Osteoblast (primary cell): Measurements from ENCODE around the gene NRDE2. TPM values are rescaled to one million over a fixed set of nuclear protein-coding genes. Genes with fewer than 3 reads are reported as not detected.

Experiments used
- DNase-seq: peaks from one replicate; pipeline ENCODE4 v3.0.0; 2011; ENCODE audit warnings: low spot score, mixed read lengths; ENCODE audit not compliant: insufficient read length; ENCODE audit errors: missing footprints
- H2AFZ ChIP-seq: 2 replicates; pipeline ENCODE4 v1.6.0; 2011; ENCODE audit warnings: mild to moderate bottlenecking, low read length
- H3K27ac ChIP-seq: 2 replicates; pipeline ENCODE4 v1.5.1; 2011; ENCODE audit warnings: mild to moderate bottlenecking, low read depth, low read length, moderate library complexity
- H3K27me3 ChIP-seq: 2 replicates; pipeline ENCODE4 v1.6.0; 2012; ENCODE audit warnings: mild to moderate bottlenecking, control low read depth, inconsistent platforms, low read length, moderate library complexity; ENCODE audit not compliant: insufficient read depth
- H3K36me3 ChIP-seq: 2 replicates; pipeline ENCODE4 v1.5.1; 2011; ENCODE audit warnings: mild to moderate bottlenecking, low read length, control low read depth, moderate library complexity; ENCODE audit not compliant: insufficient read depth
- H3K4me1 ChIP-seq: 2 replicates; pipeline ENCODE4 v1.5.1; 2011; ENCODE audit warnings: mild to moderate bottlenecking, low read length, control low read depth, moderate library complexity; ENCODE audit not compliant: insufficient read depth
- H3K4me2 ChIP-seq: 2 replicates; pipeline ENCODE4 v1.6.0; 2011; ENCODE audit warnings: mild to moderate bottlenecking, low read length; ENCODE audit not compliant: insufficient read depth
- H3K4me3 ChIP-seq: fragments of 200-600 bp; sonication (generic); 3 replicates; pipeline ENCODE4 v1.5.1; 2012; ENCODE audit warnings: mild to moderate bottlenecking, low read length, inconsistent platforms; ENCODE audit not compliant: insufficient read depth
- H3K79me2 ChIP-seq: 2 replicates; pipeline ENCODE4 v1.6.0; 2012; ENCODE audit warnings: mild to moderate bottlenecking, low read length, control low read depth, inconsistent platforms; ENCODE audit not compliant: insufficient read depth
- H3K9me3 ChIP-seq: 2 replicates; pipeline ENCODE4 v1.5.1; 2011; ENCODE audit warnings: low read depth, low read length, control low read depth
- H4K20me1 ChIP-seq: 2 replicates; pipeline ENCODE4 v1.6.0; 2012; ENCODE audit warnings: mild to moderate bottlenecking, low read length, control low read depth; ENCODE audit not compliant: insufficient read depth
- total RNA-seq: library from RNA; depleted of rRNA; stranded (reverse); fragments of >200 nt; gene quantifications from 2 replicates; pipeline ENCODE4 v1.2.3, GENCODE V29; 2012
- TF ChIP-seq, protein P1 (sequence below): IDR thresholded peaks from 2 replicates; pipeline ENCODE4 v1.5.1; 2011; ENCODE audit warnings: mild to moderate bottlenecking, low read depth, low read length, moderate library complexity; ENCODE audit errors: extremely low read depth

NRDE2 gene
- total RNA-seq, 1 donor: 11.2 TPM

DNA sequence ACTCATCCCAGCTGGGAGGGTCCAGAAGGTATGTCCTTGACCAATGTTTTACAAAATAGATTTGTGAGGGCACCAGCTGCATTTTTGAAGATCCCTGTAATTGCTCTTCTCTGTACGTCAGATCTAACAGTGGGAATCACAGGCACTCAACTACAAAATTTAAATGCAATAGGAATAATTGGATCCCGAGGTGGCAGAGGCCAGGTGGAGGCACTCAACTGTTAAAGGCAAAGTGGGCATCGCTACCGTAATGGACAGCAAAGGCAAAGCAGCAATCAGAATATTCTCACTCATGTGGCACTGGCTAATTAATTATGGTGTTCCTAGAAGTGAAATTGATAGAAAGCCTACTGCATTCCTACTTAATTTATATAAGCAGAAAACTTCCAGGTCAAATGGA, 103.3 kb downstream of the NRDE2 start:
- Histone ChIP-seq H3K4me2 (no peak overlapping the region), H4K20me1 (no peaks in the 10 kb centered on the region), H3K9me3 (no peaks in the 10 kb centered on the region), H2AFZ (no peak overlapping the region), H3K27me3 (no peaks in the 10 kb centered on the region), H3K27ac (no peak overlapping the region), H3K4me3 (no peak overlapping the region), H3K36me3 (no peaks in the 10 kb centered on the region), H3K4me1 (no peaks in the 10 kb centered on the region), H3K79me2 (no peaks in the 10 kb centered on the region)
- DNase-seq: no peak
- TF ChIP-seq, protein P1, sequence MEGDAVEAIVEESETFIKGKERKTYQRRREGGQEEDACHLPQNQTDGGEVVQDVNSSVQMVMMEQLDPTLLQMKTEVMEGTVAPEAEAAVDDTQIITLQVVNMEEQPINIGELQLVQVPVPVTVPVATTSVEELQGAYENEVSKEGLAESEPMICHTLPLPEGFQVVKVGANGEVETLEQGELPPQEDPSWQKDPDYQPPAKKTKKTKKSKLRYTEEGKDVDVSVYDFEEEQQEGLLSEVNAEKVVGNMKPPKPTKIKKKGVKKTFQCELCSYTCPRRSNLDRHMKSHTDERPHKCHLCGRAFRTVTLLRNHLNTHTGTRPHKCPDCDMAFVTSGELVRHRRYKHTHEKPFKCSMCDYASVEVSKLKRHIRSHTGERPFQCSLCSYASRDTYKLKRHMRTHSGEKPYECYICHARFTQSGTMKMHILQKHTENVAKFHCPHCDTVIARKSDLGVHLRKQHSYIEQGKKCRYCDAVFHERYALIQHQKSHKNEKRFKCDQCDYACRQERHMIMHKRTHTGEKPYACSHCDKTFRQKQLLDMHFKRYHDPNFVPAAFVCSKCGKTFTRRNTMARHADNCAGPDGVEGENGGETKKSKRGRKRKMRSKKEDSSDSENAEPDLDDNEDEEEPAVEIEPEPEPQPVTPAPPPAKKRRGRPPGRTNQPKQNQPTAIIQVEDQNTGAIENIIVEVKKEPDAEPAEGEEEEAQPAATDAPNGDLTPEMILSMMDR: no peak

Other genes with a start within 250 kb of the NRDE2 start
- 94.8 and 101 TPM in 2 replicates for gene PSMC1, start 75.4 kb downstream of the NRDE2 start, total RNA-seq
- gene CALM1, start 65.1 kb upstream of the NRDE2 start, total RNA-seq: 227 and 313 TPM in 2 replicates